ENCODE results near the gene TSPAN15. TPM values are rescaled to one million over a fixed set of nuclear protein-coding genes. Genes with fewer than 3 reads are reported as not detected.

Gene TSPAN15
- total RNA-seq, 2 experiments from 2014 or later = 2.4 to 3.1 TPM

DNA sequence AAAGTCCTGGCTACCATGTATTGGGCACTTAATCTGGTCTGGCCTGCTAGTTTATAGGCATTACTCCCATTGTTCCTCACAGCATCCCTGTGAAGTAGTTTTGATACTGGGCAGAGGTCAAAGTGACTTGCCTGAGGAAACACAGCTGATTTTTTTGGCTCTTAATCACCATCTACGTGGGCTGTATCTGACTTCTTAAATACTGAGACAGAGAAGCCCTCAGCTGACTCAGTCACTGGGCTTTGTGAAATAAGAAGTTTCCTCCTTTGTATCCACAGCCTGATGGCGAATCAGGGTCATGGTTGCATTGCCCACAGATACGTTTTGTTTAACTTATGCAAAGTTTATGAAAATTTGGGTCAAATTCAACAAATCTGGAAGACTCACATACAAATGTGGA lies 47.7 kb upstream of the TSPAN15 start:
- no peak overlapping the region for H3K27ac ChIP-seq (ENCODE audit: low read depth, low read length, poor library complexity, severe bottlenecking)
- DNase-seq (ENCODE audit: low spot score) = no peak
- TF ChIP-seq, protein P1, sequence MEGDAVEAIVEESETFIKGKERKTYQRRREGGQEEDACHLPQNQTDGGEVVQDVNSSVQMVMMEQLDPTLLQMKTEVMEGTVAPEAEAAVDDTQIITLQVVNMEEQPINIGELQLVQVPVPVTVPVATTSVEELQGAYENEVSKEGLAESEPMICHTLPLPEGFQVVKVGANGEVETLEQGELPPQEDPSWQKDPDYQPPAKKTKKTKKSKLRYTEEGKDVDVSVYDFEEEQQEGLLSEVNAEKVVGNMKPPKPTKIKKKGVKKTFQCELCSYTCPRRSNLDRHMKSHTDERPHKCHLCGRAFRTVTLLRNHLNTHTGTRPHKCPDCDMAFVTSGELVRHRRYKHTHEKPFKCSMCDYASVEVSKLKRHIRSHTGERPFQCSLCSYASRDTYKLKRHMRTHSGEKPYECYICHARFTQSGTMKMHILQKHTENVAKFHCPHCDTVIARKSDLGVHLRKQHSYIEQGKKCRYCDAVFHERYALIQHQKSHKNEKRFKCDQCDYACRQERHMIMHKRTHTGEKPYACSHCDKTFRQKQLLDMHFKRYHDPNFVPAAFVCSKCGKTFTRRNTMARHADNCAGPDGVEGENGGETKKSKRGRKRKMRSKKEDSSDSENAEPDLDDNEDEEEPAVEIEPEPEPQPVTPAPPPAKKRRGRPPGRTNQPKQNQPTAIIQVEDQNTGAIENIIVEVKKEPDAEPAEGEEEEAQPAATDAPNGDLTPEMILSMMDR (conservative IDR thresholded peaks at IDR 0.05; ENCODE audit: low read length) = no peak
- no peak for TF ChIP-seq EZH2phosphoT487 (IDR thresholded peaks at IDR 0.05; ENCODE audit: borderline replicate concordance, low read depth, low read length)
- intact Hi-C loops (cut with micrococcal nuclease; ENCODE audit: unreplicated experiment) = no loop called here
- H3K4me1 ChIP-seq (ENCODE audit: insufficient read depth, low read length, poor library complexity, severe bottlenecking) = peaks cover 9% of the 10 kb centered on the region
- no peaks in the 10 kb centered on the region for H4K20me1 ChIP-seq (ENCODE audit: insufficient read depth, low read length)
- ChIA-PET POLR2A (interaction anchor here (0.6 kb wide), 1 partner anchor 86 kb away, joined by 3 read pairs; no protein-coding TSS in a partner anchor), CTCF (ENCODE audit: unreplicated experiment) (interaction anchor here (0.7 kb wide), 1 partner anchor 12 kb away, joined by 3 read pairs; no protein-coding TSS in a partner anchor)
- H3K36me3 ChIP-seq (ENCODE audit: insufficient read depth, low read length) = no peaks in the 10 kb centered on the region
- H3K9me3 ChIP-seq (ENCODE audit: low read length) = no peaks in the 10 kb centered on the region
- no peak overlapping the region for H2AFZ ChIP-seq (ENCODE audit: low read length)
- BruUV-seq (replicated peaks) = no TSS peak
- no peaks in the 10 kb centered on the region for H3K79me2 ChIP-seq (ENCODE audit: insufficient read depth, low read depth, low read length)
- no peak overlapping the region for H3K4me3 ChIP-seq (ENCODE audit: low read depth, low read length, poor library complexity, severe bottlenecking)
- H3K4me2 ChIP-seq (ENCODE audit: low read length) = no peak overlapping the region
- H3K9me2 ChIP-seq (ENCODE audit: insufficient read depth, low read length) = no peaks in the 10 kb centered on the region

DNA sequence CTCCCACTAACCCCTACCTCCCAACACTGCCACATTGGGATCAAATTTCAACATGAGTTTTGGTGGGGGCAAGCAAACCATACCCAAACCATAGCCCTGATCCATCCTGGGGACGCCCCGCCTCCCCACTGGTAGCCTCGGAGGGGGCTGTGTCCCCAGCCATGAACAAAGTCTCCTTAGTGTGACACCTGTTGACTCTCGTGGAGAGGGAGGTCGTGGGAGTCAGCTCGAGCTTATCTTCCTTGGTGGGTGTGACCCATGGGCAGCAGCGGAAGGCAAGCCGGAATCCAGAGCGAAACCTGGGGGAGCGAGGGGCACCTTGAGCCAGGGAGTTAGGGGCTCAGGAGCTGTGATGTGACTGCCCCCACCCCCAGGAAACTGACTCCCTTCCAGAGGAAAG lies 46.5 kb upstream of the TSPAN15 start:
- TF ChIP-seq, protein P1 (conservative IDR thresholded peaks at IDR 0.05; ENCODE audit: low read length) = no peak
- no peak for TF ChIP-seq EZH2phosphoT487 (IDR thresholded peaks at IDR 0.05; ENCODE audit: borderline replicate concordance, low read depth, low read length)
- Histone ChIP-seq H3K36me3 (ENCODE audit: insufficient read depth, low read length) (no peaks in the 10 kb centered on the region), H3K9me3 (ENCODE audit: low read length) (no peaks in the 10 kb centered on the region), H3K4me1 (ENCODE audit: insufficient read depth, low read length, poor library complexity, severe bottlenecking) (peaks cover 20% of the 10 kb centered on the region), H4K20me1 (ENCODE audit: insufficient read depth, low read length) (no peaks in the 10 kb centered on the region), H2AFZ (ENCODE audit: low read length) (no peak overlapping the region), H3K4me3 (ENCODE audit: low read depth, low read length, poor library complexity, severe bottlenecking) (no peak overlapping the region), H3K79me2 (ENCODE audit: insufficient read depth, low read depth, low read length) (no peaks in the 10 kb centered on the region), H3K9me2 (ENCODE audit: insufficient read depth, low read length) (no peaks in the 10 kb centered on the region), H3K4me2 (ENCODE audit: low read length) (no peak overlapping the region), H3K27ac (ENCODE audit: low read depth, low read length, poor library complexity, severe bottlenecking) (no peak overlapping the region)
- ChIA-PET CTCF (ENCODE audit: unreplicated experiment) (no interaction called here), POLR2A (interaction anchor here (0.6 kb wide), 1 partner anchor 35 kb away, joined by 3 read pairs; no protein-coding TSS in a partner anchor)
- no peak for DNase-seq (ENCODE audit: low spot score)
- intact Hi-C loops (cut with micrococcal nuclease; ENCODE audit: unreplicated experiment) = loop anchor here (5.0 kb wide), 1 partner anchor 233 kb away; no protein-coding TSS in a partner anchor
- BruUV-seq (replicated peaks) = no TSS peak

DNA sequence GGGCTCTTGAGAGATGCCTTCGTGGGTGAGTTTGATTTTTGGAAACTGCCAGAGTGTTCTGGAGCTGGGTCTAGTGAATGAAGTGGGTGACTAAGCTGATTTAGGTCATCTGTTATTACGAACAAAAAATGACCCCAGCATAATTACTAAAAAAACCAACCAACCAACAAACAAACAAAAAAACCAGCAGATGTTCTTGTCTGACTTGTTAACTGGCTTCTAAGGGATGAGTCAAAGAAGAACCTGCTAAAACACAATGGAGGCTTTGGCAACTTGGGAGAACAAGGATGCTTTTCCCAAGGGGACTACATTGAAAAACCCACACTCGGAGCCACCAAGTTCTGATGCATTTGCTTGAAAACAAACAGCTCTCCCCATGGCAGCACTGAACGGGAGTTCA lies 46.0 kb upstream of the TSPAN15 start:
- DNase-seq (ENCODE audit: low spot score) = no peak
- peaks cover 24% of the 10 kb centered on the region for H3K4me1 ChIP-seq (ENCODE audit: insufficient read depth, low read length, poor library complexity, severe bottlenecking)

More for the DNA sequence above, 46.0 kb upstream of the TSPAN15 start:
- Histone ChIP-seq H3K79me2 (ENCODE audit: insufficient read depth, low read depth, low read length) (no peaks in the 10 kb centered on the region), H3K9me2 (ENCODE audit: insufficient read depth, low read length) (no peaks in the 10 kb centered on the region), H3K36me3 (ENCODE audit: insufficient read depth, low read length) (no peaks in the 10 kb centered on the region), H4K20me1 (ENCODE audit: insufficient read depth, low read length) (no peaks in the 10 kb centered on the region), H3K27ac (ENCODE audit: low read depth, low read length, poor library complexity, severe bottlenecking) (no peak overlapping the region), H2AFZ (ENCODE audit: low read length) (no peak overlapping the region), H3K9me3 (ENCODE audit: low read length) (no peaks in the 10 kb centered on the region), H3K4me3 (ENCODE audit: low read depth, low read length, poor library complexity, severe bottlenecking) (no peak overlapping the region), H3K4me2 (ENCODE audit: low read length) (no peak overlapping the region)
- no peak for TF ChIP-seq EZH2phosphoT487 (IDR thresholded peaks at IDR 0.05; ENCODE audit: borderline replicate concordance, low read depth, low read length)
- TF ChIP-seq, protein P1 (conservative IDR thresholded peaks at IDR 0.05; ENCODE audit: low read length) = no peak
- ChIA-PET POLR2A (interaction anchor here (0.6 kb wide), 1 partner anchor 36 kb away, joined by 3 read pairs; no protein-coding TSS in a partner anchor), CTCF (ENCODE audit: unreplicated experiment) (no interaction called here)
- intact Hi-C loops (cut with micrococcal nuclease; ENCODE audit: unreplicated experiment) = loop anchor here (5.0 kb wide), 1 partner anchor 232 kb away; no protein-coding TSS in a partner anchor
- no TSS peak for BruUV-seq (replicated peaks)
